ENCODE measurements around the gene FHIT. TPM values are rescaled to one million over a fixed set of nuclear protein-coding genes. Genes with fewer than 3 reads are reported as not detected.

Gene FHIT
- total RNA-seq, 1 experiment from 2014 or later: 3.9 TPM

DNA sequence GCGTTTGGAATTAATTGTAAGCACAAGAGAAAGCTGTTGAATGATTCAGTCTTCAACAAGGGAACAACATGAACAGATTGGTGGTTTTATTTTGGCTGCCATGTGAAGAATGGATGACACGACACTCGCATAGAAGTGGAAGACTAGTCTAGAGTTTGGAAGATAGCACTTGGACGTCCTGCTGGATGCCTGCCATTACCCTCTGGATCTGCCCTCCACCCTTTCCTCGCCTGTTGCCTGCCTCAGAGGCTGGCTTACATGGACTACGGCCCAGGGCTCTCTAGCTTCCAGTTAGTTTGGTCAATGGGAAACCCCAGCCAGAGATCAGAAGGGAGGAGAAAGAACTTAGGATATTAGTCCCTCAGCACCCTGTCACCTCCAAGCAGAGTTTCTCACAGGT, 493.5 kb downstream of the FHIT start:
- DNase-seq (ENCODE audit: low read depth, low spot score): no peak
- in situ Hi-C loops (cut with HindIII; ENCODE audit: low pct_unique_long_range_greater_than_20kb, low sequenced_read_pairs): no loop called here

DNA sequence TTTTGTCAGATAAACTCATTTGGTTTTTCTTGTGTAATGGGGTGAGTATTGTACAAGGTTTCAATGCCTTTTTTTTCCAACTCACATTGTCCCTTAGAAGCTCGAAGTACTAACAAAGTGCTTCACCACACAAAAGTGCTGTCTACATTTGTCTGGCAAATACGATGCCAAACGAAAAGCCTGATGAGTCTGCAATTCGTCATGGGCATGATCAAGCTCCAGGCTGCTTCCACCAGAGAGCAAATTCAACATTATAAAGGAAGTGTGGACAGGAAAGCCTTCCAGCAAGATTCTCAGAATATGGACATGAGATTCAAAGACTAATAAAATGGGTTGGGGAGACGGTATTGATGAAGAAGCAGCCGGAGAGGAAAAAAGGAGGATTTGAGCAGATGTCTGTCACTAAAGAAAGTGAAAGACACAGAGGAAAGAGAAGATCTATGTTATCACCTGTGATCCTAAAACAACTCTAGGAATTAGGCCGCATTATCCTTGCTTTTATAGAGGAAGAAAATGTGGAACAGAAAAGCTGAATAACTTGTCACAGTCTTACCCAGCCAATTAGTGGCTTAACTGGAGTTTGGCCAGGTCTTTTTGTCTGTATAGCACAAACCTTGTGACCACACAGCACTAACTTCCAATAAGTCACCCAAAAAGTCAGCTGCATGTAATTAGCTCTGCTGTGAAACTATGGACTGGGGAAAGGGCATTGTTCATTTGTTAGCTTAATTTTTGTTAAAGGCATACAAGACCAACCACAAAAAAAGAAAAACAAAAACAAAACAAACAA, 494.8 kb downstream of the FHIT start:
- DNase-seq (ENCODE audit: low read depth, low spot score): no peak
- in situ Hi-C loops (cut with HindIII; ENCODE audit: low pct_unique_long_range_greater_than_20kb, low sequenced_read_pairs): no loop called here

DNA sequence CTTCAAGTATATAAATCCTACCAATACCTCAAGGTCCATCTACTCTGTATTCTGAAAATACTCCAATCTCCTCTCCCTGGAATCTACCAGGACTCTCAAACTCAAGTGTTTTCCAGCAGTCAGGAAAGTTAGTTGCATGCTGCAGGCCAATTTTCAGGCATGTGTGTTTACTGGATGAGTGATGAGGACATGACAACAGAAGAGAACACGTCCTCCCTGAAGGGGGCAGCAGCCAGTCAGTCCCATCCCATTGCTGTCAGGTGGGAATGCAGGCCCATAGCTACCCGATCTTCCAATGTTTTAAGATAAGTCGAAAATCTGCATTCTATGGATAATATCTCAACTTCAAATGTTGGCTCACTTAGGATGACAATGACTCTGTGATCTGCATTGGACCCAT, 496.2 kb downstream of the FHIT start:
- in situ Hi-C loops (cut with HindIII; ENCODE audit: low pct_unique_long_range_greater_than_20kb, low sequenced_read_pairs): no loop called here
- peak; percentile 68 for DNase-seq (ENCODE audit: low read depth, low spot score)

DNA sequence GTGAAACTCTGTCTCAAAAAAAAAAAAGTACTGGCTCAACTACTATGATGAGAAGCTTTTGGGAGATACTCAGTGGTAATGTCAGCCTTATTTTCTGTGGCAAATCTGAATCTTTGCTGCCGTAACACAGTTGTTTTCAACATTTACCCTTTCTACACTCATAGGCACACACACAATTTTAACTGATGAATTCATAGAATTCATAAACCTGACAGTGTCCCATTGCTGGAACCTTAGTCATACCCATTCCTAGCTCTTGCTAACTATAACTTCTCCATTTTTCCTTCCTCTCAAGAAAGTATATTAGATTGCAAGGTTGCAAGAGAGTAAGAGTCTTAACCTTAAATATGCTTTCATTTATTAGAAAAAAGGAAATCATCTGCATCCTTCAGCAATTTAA, 496.6 kb downstream of the FHIT start:
- in situ Hi-C loops (cut with HindIII; ENCODE audit: low pct_unique_long_range_greater_than_20kb, low sequenced_read_pairs): no loop called here
- no peak for DNase-seq (ENCODE audit: low read depth, low spot score)

DNA sequence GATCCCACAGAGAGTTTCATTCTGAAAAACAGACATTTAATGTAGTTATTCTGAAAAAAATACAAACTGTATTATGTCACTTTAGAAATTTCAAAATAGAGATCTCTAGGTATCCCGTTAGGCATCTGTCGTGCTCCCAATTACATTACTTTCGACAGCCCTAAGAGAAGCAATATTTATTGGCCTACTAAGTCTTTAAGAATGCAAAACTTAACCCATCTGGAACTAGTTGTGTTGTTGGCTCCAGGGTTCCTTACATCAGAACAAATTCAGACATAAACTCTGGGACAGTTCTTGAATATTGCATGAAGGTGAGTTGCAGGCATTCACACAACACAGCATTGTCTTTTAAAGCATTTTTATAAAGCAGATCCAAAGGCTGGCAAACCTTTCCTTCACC, 498.4 kb downstream of the FHIT start:
- in situ Hi-C loops (cut with HindIII; ENCODE audit: low pct_unique_long_range_greater_than_20kb, low sequenced_read_pairs): no loop called here
- no peak for DNase-seq (ENCODE audit: low read depth, low spot score)

GRCh38 chr3:60746695-60747416, 504.4 kb downstream of the FHIT start:
- in situ Hi-C loops (cut with HindIII; ENCODE audit: low pct_unique_long_range_greater_than_20kb, low sequenced_read_pairs): no loop called here
- DNase-seq (ENCODE audit: low read depth, low spot score): no peak

DNA sequence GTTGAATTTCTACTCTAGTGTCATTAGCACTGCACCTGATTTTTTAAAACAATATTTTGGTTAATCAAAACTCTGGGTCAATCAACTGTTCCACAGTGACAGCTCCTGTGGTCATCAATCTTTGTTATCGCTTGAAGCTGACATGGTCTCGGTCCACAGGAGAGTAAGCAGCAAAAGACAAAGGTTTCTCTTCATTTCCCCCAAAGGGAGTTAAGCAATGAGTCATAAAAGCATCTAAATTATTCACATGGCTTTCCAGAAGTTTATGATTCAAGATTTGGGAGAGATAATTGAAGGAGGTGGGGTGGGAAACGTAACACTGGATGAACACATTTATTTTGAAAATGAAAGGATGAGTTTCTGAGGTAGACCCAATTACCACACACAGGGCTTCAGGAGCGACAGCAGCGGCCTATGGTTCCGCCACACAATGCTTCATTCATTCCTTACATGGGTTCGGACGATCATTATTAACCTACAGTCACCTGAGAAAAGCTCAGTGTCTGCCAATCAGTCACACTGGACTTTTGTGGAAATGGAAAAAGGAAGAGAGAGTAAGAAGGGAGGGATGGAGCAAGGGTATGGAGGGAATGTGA, 505.1 kb downstream of the FHIT start:
- in situ Hi-C loops (cut with HindIII; ENCODE audit: low pct_unique_long_range_greater_than_20kb, low sequenced_read_pairs): no loop called here
- DNase-seq (ENCODE audit: low read depth, low spot score): no peak

DNA sequence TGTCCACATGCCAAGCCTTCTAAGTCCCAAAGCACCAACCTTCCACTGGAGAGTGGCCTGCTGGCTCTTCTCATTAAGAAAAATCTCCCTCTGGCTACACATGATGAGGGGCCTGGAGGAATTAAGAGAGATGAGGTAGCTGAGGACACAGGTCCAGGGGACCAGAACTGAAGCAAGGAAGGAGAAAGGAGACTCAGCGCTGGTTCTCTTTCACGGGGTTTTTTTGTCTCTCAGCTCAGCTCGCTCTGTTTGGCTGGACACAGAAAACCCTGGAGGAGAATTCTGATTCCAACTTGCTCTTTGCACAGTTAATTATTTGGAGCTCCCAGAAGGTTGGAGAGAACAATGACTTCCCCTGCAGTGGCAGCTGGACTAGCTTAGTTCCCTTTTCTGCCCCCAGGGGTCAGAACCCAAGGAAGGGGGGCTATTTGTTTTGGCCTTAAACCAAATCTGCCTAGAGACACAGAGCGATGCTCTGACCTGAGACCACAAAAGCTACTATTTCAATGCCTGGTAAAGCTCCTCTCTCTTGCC, 507.6 kb downstream of the FHIT start:
- peak; percentile 10 for DNase-seq (ENCODE audit: low read depth, low spot score)
- in situ Hi-C loops (cut with HindIII; ENCODE audit: low pct_unique_long_range_greater_than_20kb, low sequenced_read_pairs): no loop called here

GRCh38 chr3:60742606-60743145, 508.6 kb downstream of the FHIT start:
- in situ Hi-C loops (cut with HindIII; ENCODE audit: low pct_unique_long_range_greater_than_20kb, low sequenced_read_pairs): no loop called here
- DNase-seq (ENCODE audit: low read depth, low spot score): peak; percentile 69

DNA sequence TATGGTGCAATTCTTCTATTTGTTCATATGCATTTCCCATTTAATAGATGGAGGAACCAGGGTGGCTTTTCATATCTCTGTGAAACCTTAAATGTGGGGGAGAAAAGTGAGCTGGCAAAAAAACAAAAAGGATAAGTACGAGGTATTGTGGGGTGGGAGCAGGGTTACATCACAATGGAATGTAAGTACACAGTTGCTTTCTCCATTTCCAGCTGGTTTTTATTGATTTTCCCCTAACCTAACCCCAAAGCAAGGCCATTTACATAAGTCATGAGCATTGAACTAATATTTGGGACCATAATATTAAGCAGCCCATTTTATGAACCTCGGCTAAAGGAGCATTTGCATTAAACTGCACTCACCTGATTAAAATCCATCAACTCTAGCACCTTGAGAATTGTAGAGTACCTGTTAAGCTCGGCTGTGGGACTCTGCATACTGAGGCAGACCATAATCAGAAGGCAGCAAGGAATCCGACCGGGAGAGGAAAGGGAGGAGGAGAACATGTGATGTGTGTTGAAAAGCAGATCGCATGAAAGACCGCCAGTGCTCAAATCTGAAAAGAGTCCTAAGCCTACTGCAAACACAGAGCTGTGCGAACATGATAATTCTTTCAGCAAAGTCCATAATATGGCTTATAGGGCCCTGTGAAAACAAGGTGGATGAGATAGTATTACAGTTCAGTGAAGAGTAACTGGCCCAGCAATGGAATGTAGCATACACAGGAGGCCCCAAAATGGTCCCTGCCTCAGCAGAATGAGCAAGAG, 513.4 kb downstream of the FHIT start:
- in situ Hi-C loops (cut with HindIII; ENCODE audit: low pct_unique_long_range_greater_than_20kb, low sequenced_read_pairs): no loop called here
- no peak for DNase-seq (ENCODE audit: low read depth, low spot score)

DNA sequence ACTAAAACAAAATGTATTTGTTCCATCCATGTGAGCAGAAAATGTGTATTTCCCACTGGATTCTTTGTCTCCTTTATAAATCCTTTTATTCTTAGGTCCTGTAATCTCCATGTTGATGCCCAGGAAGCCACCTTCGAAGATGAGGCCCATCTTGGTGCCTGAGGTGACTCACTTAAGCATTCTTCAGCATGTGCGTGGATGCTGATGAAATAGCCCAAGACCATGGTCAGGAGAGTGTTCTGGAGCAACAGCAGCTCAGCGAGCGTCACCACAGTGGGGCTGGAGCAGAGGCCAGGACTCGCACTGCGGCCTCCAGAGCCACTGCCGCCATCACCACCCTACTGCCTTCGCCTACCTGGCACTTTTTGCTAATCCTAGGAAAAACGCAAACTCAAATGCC, 520.9 kb downstream of the FHIT start:
- in situ Hi-C loops (cut with HindIII; ENCODE audit: low pct_unique_long_range_greater_than_20kb, low sequenced_read_pairs): no loop called here
- DNase-seq (ENCODE audit: low read depth, low spot score): no peak

DNA sequence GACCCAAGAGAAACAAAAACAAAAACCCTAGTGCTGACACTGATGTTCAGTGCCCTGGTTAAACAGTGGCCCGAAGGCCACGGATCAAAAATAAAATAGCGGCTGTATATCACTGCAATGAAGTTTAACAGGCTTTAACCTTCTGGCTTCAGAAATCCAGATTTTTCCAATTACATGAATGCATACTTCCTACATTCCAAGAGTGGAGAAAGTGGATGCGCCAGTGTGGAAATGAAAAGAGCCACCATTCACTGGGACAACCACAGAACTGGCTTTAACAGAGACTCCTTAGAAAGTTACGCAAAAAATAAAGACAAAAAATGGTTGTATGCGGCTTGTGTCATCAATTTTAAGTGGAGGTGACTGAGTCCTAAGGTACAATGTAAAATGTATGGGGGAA, 522.2 kb downstream of the FHIT start:
- no peak for DNase-seq (ENCODE audit: low read depth, low spot score)
- in situ Hi-C loops (cut with HindIII; ENCODE audit: low pct_unique_long_range_greater_than_20kb, low sequenced_read_pairs): no loop called here

DNA sequence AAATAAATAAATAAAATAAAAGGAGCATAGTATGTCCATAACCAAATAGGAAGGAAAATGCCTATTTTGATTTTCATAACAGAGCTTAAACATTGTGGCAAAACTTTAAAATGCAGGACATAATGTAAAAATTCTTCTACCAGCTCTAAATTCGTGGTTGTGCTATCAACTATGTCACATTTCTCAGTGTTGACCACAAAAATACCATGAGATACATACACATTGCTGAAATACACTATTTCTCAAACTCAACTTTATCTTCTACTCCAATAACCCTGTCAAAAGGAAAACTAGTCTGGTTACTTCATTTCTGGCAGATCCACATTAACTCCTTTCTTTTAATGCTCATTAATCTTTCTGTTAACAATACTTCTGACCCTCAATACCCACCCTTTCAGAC, 523.2 kb downstream of the FHIT start:
- in situ Hi-C loops (cut with HindIII; ENCODE audit: low pct_unique_long_range_greater_than_20kb, low sequenced_read_pairs): no loop called here
- DNase-seq (ENCODE audit: low read depth, low spot score): no peak

DNA sequence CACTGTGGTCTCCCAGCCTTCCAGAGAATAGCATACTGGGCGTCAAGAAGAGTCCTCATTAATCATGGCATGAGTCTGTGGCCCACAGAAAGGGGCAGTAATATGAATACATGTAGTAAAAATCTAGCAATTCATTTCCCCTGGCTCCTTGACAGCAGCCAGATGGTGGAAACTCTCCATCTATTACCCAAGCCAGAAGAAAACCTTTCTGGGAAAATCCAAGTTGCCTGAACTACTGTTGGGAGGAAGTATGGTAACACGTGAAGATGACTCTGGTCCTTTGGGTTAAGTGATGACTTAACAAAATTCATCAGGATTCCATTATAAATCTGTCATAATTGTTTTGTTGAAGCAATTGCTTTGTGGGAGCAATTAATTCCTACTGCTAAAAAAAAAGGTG, 530.5 kb downstream of the FHIT start:
- in situ Hi-C loops (cut with HindIII; ENCODE audit: low pct_unique_long_range_greater_than_20kb, low sequenced_read_pairs): no loop called here
- no peak for DNase-seq (ENCODE audit: low read depth, low spot score)

- in situ Hi-C loops (cut with HindIII; ENCODE audit: low pct_unique_long_range_greater_than_20kb, low sequenced_read_pairs): no loop called here
- no peak for DNase-seq (ENCODE audit: low read depth, low spot score)
Observed at GRCh38 chr3:60716573-60716972, 534.7 kb downstream of the FHIT start.

GRCh38 chr3:60708191-60708975, 542.9 kb downstream of the FHIT start:
- in situ Hi-C loops (cut with HindIII; ENCODE audit: low pct_unique_long_range_greater_than_20kb, low sequenced_read_pairs): no loop called here
- DNase-seq (ENCODE audit: low read depth, low spot score): no peak

GRCh38 chr3:60707452-60708020, 543.7 kb downstream of the FHIT start:
- in situ Hi-C loops (cut with HindIII; ENCODE audit: low pct_unique_long_range_greater_than_20kb, low sequenced_read_pairs): no loop called here
- DNase-seq (ENCODE audit: low read depth, low spot score): no peak
